ENCODE results near the gene PER2. TPM values are rescaled to one million over a fixed set of nuclear protein-coding genes. Genes with fewer than 3 reads are reported as not detected.

The PER2 gene
- total RNA-seq, 1 donor from 2014 or later: 3.8 TPM

- Mint-ChIP-seq H3K36me3 (ENCODE audit: unreplicated experiment) (no peaks in the 10 kb centered on the region), H3K9me3 (ENCODE audit: unreplicated experiment) (no peaks in the 10 kb centered on the region), H3K4me1 (ENCODE audit: low read depth, unreplicated experiment) (no peaks in the 10 kb centered on the region), H3K27me3 (ENCODE audit: unreplicated experiment) (no peaks in the 10 kb centered on the region), H3K27ac (ENCODE audit: unreplicated experiment) (no peak overlapping the region), H3K4me3 (ENCODE audit: unreplicated experiment) (no peak overlapping the region)
- no peak for TF ChIP-seq CTCF (IDR thresholded peaks at IDR 0.05; ENCODE audit: partially characterized antibody, unreplicated experiment)
- DNase-seq: no peak
Measured at GRCh38 chr2:238334885-238335284, 46.5 kb upstream of the PER2 start.

GRCh38 chr2:238331916-238332315 is 43.5 kb upstream of the PER2 start:
- no peak for DNase-seq
- no peak for TF ChIP-seq CTCF (IDR thresholded peaks at IDR 0.05; ENCODE audit: partially characterized antibody, unreplicated experiment)
- no peak overlapping the region for H3K4me3 Mint-ChIP-seq (ENCODE audit: unreplicated experiment)
- peaks cover 2% of the 10 kb centered on the region for H3K9me3 Mint-ChIP-seq (ENCODE audit: unreplicated experiment)
- no peak overlapping the region for H3K27ac Mint-ChIP-seq (ENCODE audit: unreplicated experiment)
- no peaks in the 10 kb centered on the region for H3K4me1 Mint-ChIP-seq (ENCODE audit: low read depth, unreplicated experiment)
- H3K27me3 Mint-ChIP-seq (ENCODE audit: unreplicated experiment): no peaks in the 10 kb centered on the region
- H3K36me3 Mint-ChIP-seq (ENCODE audit: unreplicated experiment): peaks cover 7% of the 10 kb centered on the region

GRCh38 chr2:238330391-238330790 is 42.0 kb upstream of the PER2 start:
- no peak overlapping the region for H3K27ac Mint-ChIP-seq (ENCODE audit: unreplicated experiment)
- H3K9me3 Mint-ChIP-seq (ENCODE audit: unreplicated experiment): peaks cover 2% of the 10 kb centered on the region
- peaks cover 7% of the 10 kb centered on the region for H3K36me3 Mint-ChIP-seq (ENCODE audit: unreplicated experiment)
- DNase-seq: no peak
- H3K27me3 Mint-ChIP-seq (ENCODE audit: unreplicated experiment): no peaks in the 10 kb centered on the region
- H3K4me1 Mint-ChIP-seq (ENCODE audit: low read depth, unreplicated experiment): no peaks in the 10 kb centered on the region
- TF ChIP-seq CTCF (IDR thresholded peaks at IDR 0.05; ENCODE audit: partially characterized antibody, unreplicated experiment): no peak
- no peak overlapping the region for H3K4me3 Mint-ChIP-seq (ENCODE audit: unreplicated experiment)

- DNase-seq: no peak
- H3K4me1 Mint-ChIP-seq (ENCODE audit: low read depth, unreplicated experiment): no peaks in the 10 kb centered on the region
- H3K9me3 Mint-ChIP-seq (ENCODE audit: unreplicated experiment): peaks cover 2% of the 10 kb centered on the region
- no peaks in the 10 kb centered on the region for H3K27me3 Mint-ChIP-seq (ENCODE audit: unreplicated experiment)
- no peak for TF ChIP-seq CTCF (IDR thresholded peaks at IDR 0.05; ENCODE audit: partially characterized antibody, unreplicated experiment)
- H3K36me3 Mint-ChIP-seq (ENCODE audit: unreplicated experiment): peaks cover 7% of the 10 kb centered on the region
- no peak overlapping the region for H3K4me3 Mint-ChIP-seq (ENCODE audit: unreplicated experiment)
- H3K27ac Mint-ChIP-seq (ENCODE audit: unreplicated experiment): no peak overlapping the region
Measured at GRCh38 chr2:238327751-238328150, 39.3 kb upstream of the PER2 start.

- no peak overlapping the region for H3K27ac Mint-ChIP-seq (ENCODE audit: unreplicated experiment)
- H3K27me3 Mint-ChIP-seq (ENCODE audit: unreplicated experiment): no peaks in the 10 kb centered on the region
- peaks cover 2% of the 10 kb centered on the region for H3K9me3 Mint-ChIP-seq (ENCODE audit: unreplicated experiment)
- H3K4me3 Mint-ChIP-seq (ENCODE audit: unreplicated experiment): no peak overlapping the region
- H3K4me1 Mint-ChIP-seq (ENCODE audit: low read depth, unreplicated experiment): no peaks in the 10 kb centered on the region
- no peak for TF ChIP-seq CTCF (IDR thresholded peaks at IDR 0.05; ENCODE audit: partially characterized antibody, unreplicated experiment)
- peaks cover 7% of the 10 kb centered on the region for H3K36me3 Mint-ChIP-seq (ENCODE audit: unreplicated experiment)
- DNase-seq: no peak
Measured at GRCh38 chr2:238326801-238327365, 38.5 kb upstream of the PER2 start.
